Mucosa of descending colon (tissue), 3 donors: Measurements from ENCODE around the gene PITPNM2. TPM values are rescaled to one million over a fixed set of nuclear protein-coding genes. Genes with fewer than 3 reads are reported as not detected.

Experiments used
- ATAC-seq: fragments of 200-7000 bp; cut with Tn5 transposase; one replicate; pipeline ENCODE4 v1.9.1; 2020; ENCODE audit warnings: mild to moderate bottlenecking, moderate library complexity
- DNase-seq, 3 donors: peaks; one replicate each; pipeline ENCODE4 v3.0.0-alpha.2; 2020
- H3K36me3 ChIP-seq: fragments of 200-600 bp; one replicate; pipeline ENCODE4 v1.8.0; 2021; ENCODE audit warnings: low read depth, mild to moderate bottlenecking
- H3K4me1 ChIP-seq: fragments of 200-600 bp; one replicate; pipeline ENCODE4 v1.8.0; 2021; ENCODE audit warnings: low read depth, mild to moderate bottlenecking
- H3K4me3 ChIP-seq: fragments of 200-600 bp; one replicate; pipeline ENCODE4 v1.8.0; 2021; ENCODE audit warnings: mild to moderate bottlenecking
- H3K9me3 ChIP-seq: fragments of 200-600 bp; one replicate; pipeline ENCODE4 v1.8.0; 2021; ENCODE audit warnings: mild to moderate bottlenecking
- intact Hi-C, 2 donors: fragments of 100-400 bp; cut with DNase I in 1 of 2; cut with micrococcal nuclease in 1 of 2; formaldehyde crosslinking; loops; one replicate each; pipeline versions ENCODE4 v1.11.0 to v1.11.1; 2022; cut with DNase I, micrococcal nuclease
- total RNA-seq, 3 donors: library from RNA; stranded (reverse); fragmentation: NEBNext Ultra II Directional in 2 of 3; extraction: Animal tissue kit (Norgen Biotek cat#: 25700) in 2 of 3; gene quantifications; one replicate each; pipeline versions ENCODE4 v1.2.1 to v1.2.4, GENCODE V29; 2021 to 2023
- TF ChIP-seq, protein P1 (sequence below): fragments of 200-600 bp; IDR thresholded peaks from one replicate; pipeline ENCODE4 v1.8.0; 2022; ENCODE audit warnings: antibody characterized with exemption, mild to moderate bottlenecking
- donor health status: DM: no; HTN: no; CAD: no; lungs with moderate emphysema.
- donor health status: DM: no; HTN: no; CAD: no.
- donor health status: DM: no; HTN: yes; CAD: no.

Gene PITPNM2
- total RNA-seq, 3 donors from 2014 or later, result 16.7 to 22.7 (median 20.8) TPM

DNA sequence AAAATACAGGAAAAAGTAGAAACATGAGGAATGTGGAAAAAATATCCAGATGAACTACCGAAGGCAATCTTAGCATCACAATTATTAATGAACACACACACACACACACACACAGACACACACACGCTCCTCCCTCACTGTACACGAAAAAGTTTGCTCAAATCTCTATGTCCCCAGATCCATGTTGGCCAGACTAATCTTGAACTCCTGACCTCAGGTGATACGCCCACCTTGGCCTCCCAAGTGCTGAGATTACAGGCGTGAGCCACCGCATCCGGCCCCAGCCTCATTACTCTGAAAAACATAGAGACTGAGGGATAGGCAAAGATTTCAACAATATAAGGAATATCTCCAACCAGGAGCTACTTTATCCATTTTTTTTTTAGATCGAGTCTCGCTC, 17.2 kb downstream of the PITPNM2 start:
- Histone ChIP-seq H3K36me3 (no peaks in the 10 kb centered on the region), H3K9me3 (no peaks in the 10 kb centered on the region), H3K4me3 (no peak overlapping the region), H3K4me1 (peaks cover 33% of the 10 kb centered on the region)
- ATAC-seq (no peak), DNase-seq (no peak)
- intact Hi-C loops, result no loop called here
- TF ChIP-seq, protein P1, sequence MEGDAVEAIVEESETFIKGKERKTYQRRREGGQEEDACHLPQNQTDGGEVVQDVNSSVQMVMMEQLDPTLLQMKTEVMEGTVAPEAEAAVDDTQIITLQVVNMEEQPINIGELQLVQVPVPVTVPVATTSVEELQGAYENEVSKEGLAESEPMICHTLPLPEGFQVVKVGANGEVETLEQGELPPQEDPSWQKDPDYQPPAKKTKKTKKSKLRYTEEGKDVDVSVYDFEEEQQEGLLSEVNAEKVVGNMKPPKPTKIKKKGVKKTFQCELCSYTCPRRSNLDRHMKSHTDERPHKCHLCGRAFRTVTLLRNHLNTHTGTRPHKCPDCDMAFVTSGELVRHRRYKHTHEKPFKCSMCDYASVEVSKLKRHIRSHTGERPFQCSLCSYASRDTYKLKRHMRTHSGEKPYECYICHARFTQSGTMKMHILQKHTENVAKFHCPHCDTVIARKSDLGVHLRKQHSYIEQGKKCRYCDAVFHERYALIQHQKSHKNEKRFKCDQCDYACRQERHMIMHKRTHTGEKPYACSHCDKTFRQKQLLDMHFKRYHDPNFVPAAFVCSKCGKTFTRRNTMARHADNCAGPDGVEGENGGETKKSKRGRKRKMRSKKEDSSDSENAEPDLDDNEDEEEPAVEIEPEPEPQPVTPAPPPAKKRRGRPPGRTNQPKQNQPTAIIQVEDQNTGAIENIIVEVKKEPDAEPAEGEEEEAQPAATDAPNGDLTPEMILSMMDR, result no peak

GRCh38 chr12:123132951-123133619, 17.8 kb downstream of the PITPNM2 start:
- Histone ChIP-seq H3K9me3 (no peaks in the 10 kb centered on the region), H3K4me1 (peaks cover 30% of the 10 kb centered on the region), H3K36me3 (no peaks in the 10 kb centered on the region), H3K4me3 (no peak overlapping the region)
- ATAC-seq (no peak), DNase-seq (no peak)
- intact Hi-C loops, result no loop called here
- TF ChIP-seq, protein P1, result no peak

DNA sequence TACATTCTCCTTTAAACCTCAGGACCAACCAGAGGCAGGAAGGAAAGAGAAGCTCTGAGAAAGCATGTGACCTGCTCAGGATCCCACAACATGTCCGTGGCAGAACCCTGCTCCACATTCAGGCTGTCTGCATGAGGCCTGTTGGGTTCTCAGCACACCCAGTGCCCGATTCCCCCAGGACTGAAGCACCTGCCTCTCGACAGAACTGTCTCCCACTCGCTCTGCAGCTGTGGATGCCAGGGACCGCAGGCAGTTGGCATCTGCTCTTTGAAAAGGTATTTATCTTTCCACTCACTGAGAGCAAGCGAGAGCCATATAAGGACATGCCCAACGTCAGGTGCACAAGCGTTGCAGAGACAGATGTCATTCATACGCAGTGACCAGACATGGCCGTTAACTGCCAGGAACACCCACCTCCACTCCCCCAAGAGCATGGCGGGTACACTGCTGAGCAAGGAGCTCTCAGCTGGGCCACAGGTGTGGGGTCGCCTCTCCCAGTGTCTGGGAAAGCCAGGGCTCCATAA, 18.9 kb downstream of the PITPNM2 start:
- no peak overlapping the region for H3K4me3 ChIP-seq
- H3K36me3 ChIP-seq, result no peaks in the 10 kb centered on the region
- no peaks in the 10 kb centered on the region for H3K9me3 ChIP-seq
- H3K4me1 ChIP-seq, result peaks cover 30% of the 10 kb centered on the region
- intact Hi-C loops, result no loop called here
- DNase-seq (peak; percentile 74 to 77 (median 75)), ATAC-seq (peak; percentile 90)
- TF ChIP-seq, protein P1, result no peak

- DNase-seq (peak in 2 of 3 donors; percentile 61 to 68), ATAC-seq (peak; percentile 76)
- Histone ChIP-seq H3K36me3 (no peaks in the 10 kb centered on the region), H3K9me3 (no peaks in the 10 kb centered on the region), H3K4me1 (peaks cover 30% of the 10 kb centered on the region), H3K4me3 (no peak overlapping the region)
- TF ChIP-seq, protein P1, result no peak
- intact Hi-C loops, result no loop called here
Measured at GRCh38 chr12:123131291-123131832, 19.5 kb downstream of the PITPNM2 start.

- Histone ChIP-seq H3K4me1 (peaks cover 28% of the 10 kb centered on the region), H3K9me3 (no peaks in the 10 kb centered on the region), H3K4me3 (no peak overlapping the region), H3K36me3 (no peaks in the 10 kb centered on the region)
- intact Hi-C loops, result no loop called here
- ATAC-seq (no peak), DNase-seq (no peak)
- TF ChIP-seq, protein P1, result no peak
Measured at GRCh38 chr12:123129621-123130020, 21.3 kb downstream of the PITPNM2 start.
